CD14-positive monocyte (primary cell): Measurements from ENCODE around the gene GH2. TPM values are rescaled to one million over a fixed set of nuclear protein-coding genes. Genes with fewer than 3 reads are reported as not detected.
"Not testable (repeated sequence)": the region's sequence is repeated elsewhere in the genome, so short reads cannot be mapped to it uniquely, and the experiment has no call there.

Experiments
- DNase-seq, 3 donors: peaks; one replicate each; pipeline ENCODE4 v3.0.0-alpha.2; 2011 to 2022
- H2AFZ ChIP-seq: 2 replicates; pipeline ENCODE4 v1.6.0; 2012; ENCODE audit warnings: mild to moderate bottlenecking, low read depth, low read length, inconsistent platforms; ENCODE audit not compliant: insufficient read depth, poor library complexity, severe bottlenecking
- H3K27ac ChIP-seq, 2 donors: 1 replicate in 1 of 2; 2 replicates in 1 of 2; pipeline ENCODE4 v1.5.1; 2012 to 2013; ENCODE audit warnings: low read length in 2 of 2, control low read depth in 1 of 2, inconsistent platforms in 1 of 2, low read depth in 1 of 2, mild to moderate bottlenecking in 1 of 2
- H3K27me3 ChIP-seq, 2 donors: one replicate each; pipeline versions ENCODE4 v1.6.0 to v1.6.1; 2011 to 2013; ENCODE audit warnings: low read length in 2 of 2; ENCODE audit not compliant: control insufficient read depth in 2 of 2, insufficient read depth in 2 of 2
- H3K36me3 ChIP-seq, 2 donors: replicated peaks in 1 of 2; 1 replicate in 1 of 2; 2 replicates in 1 of 2; pipeline versions ENCODE4 v1.5.1 to v1.6.1; 2012 to 2013; ENCODE audit warnings: low read length in 2 of 2, control low read depth in 1 of 2, inconsistent platforms in 1 of 2, mild to moderate bottlenecking in 1 of 2; ENCODE audit not compliant: insufficient read depth in 2 of 2, control insufficient read depth in 1 of 2
- H3K4me1 ChIP-seq, 2 donors: 1 replicate in 1 of 2; 2 replicates in 1 of 2; pipeline versions ENCODE4 v1.5.1 to v1.6.1; 2012 to 2013; ENCODE audit warnings: low read length in 2 of 2, control low read depth in 1 of 2, inconsistent platforms in 1 of 2, mild to moderate bottlenecking in 1 of 2, moderate library complexity in 1 of 2; ENCODE audit not compliant: insufficient read depth in 2 of 2, control insufficient read depth in 1 of 2
- H3K4me2 ChIP-seq: replicated peaks from 2 replicates; pipeline ENCODE3; 2012; ENCODE audit warnings: low read length, moderate library complexity, mild to moderate bottlenecking; ENCODE audit not compliant: poor library complexity, severe bottlenecking; ENCODE audit errors: extremely low read depth
- H3K4me3 ChIP-seq, 3 experiments: fragments of 200-600 bp in 1 of 3; sonication (generic) in 1 of 3; replicated peaks in 1 of 3; 1 replicate in 2 of 3; 2 replicates in 1 of 3; pipeline ENCODE4 v1.5.1; 2011 to 2013; ENCODE audit warnings: low read length in 3 of 3, mild to moderate bottlenecking in 3 of 3, control low read depth in 2 of 3, low read depth in 2 of 3, inconsistent platforms in 1 of 3, moderate library complexity in 1 of 3
- H3K79me2 ChIP-seq: 2 replicates; pipeline ENCODE4 v1.6.0; 2012; ENCODE audit warnings: mild to moderate bottlenecking, control low read depth, inconsistent platforms, low read length, moderate library complexity; ENCODE audit not compliant: insufficient read depth
- H3K9ac ChIP-seq: 2 replicates; pipeline ENCODE4 v1.6.0; 2017; ENCODE audit warnings: low read length, mild to moderate bottlenecking; ENCODE audit not compliant: insufficient read depth, poor library complexity, severe bottlenecking
- H3K9me3 ChIP-seq, 2 donors: replicated peaks in 1 of 2; 1 replicate in 1 of 2; 2 replicates in 1 of 2; pipeline versions ENCODE4 v1.5.1 to v1.6.1; 2012 to 2013; ENCODE audit warnings: low read length in 2 of 2, control low read depth in 1 of 2; ENCODE audit not compliant: control insufficient read depth in 1 of 2, insufficient read depth in 1 of 2
- H4K20me1 ChIP-seq: 2 replicates; pipeline ENCODE4 v1.6.0; 2012; ENCODE audit warnings: mild to moderate bottlenecking, low read length, control low read depth, moderate library complexity; ENCODE audit not compliant: insufficient read depth
- H3K27ac Mint-ChIP-seq, 7 donors: one replicate each; pipeline ENCODE4 v1.8.0; 2020; ENCODE audit warnings: mild to moderate bottlenecking in 7 of 7, mixed read lengths in 7 of 7, moderate library complexity in 6 of 7, inconsistent platforms in 2 of 7
- H3K27me3 Mint-ChIP-seq, 3 donors: one replicate each; pipeline ENCODE4 v1.8.0; 2021 to 2022; ENCODE audit warnings: low read depth in 3 of 3, mild to moderate bottlenecking in 3 of 3, mixed read lengths in 3 of 3, moderate library complexity in 3 of 3, inconsistent platforms in 1 of 3
- H3K36me3 Mint-ChIP-seq, 2 donors: one replicate each; pipeline ENCODE4 v1.8.0; 2020; ENCODE audit warnings: mixed read lengths in 2 of 2, inconsistent platforms in 1 of 2, mild to moderate bottlenecking in 1 of 2
- H3K4me1 Mint-ChIP-seq: one replicate; pipeline ENCODE4 v1.8.0; 2020; ENCODE audit warnings: mild to moderate bottlenecking, mixed read lengths
- H3K4me3 Mint-ChIP-seq, 2 donors: one replicate each; pipeline ENCODE4 v1.8.0; 2020; ENCODE audit warnings: mild to moderate bottlenecking in 2 of 2, mixed read lengths in 2 of 2, moderate library complexity in 1 of 2
- H3K9me3 Mint-ChIP-seq, 7 donors: one replicate each; pipeline ENCODE4 v1.8.0; 2020 to 2022; ENCODE audit warnings: mixed read lengths in 7 of 7, mild to moderate bottlenecking in 6 of 7, moderate library complexity in 6 of 7, inconsistent platforms in 2 of 7
- WGBS: methylation state at CpG from one replicate; pipeline ENCODE4 v1.1.5; 2013; ENCODE audit warnings: missing lambda C conversion rate; ENCODE audit not compliant: insufficient coverage; 5-methylcytosine and 5-hydroxymethylcytosine counted together
- intact Hi-C, 2 donors: fragments of 100-400 bp; cut with micrococcal nuclease; formaldehyde crosslinking; loops; one replicate each; pipeline versions ENCODE4 v1.15.0 to v1.15.1; 2023
- polyA plus RNA-seq, 3 donors: library from polyadenylated mRNA; depleted of rRNA in 1 of 3; unstranded in 2 of 3; stranded (reverse) in 1 of 3; fragments of 300-500 nt in 2 of 3; fragments of >200 nt in 1 of 3; fragmentation: Illumina TruSeq in 2 of 3; gene quantifications; 1 replicate in 2 of 3; 2 replicates in 1 of 3; pipeline ENCODE4 v1.2.3, GENCODE V29; 2012 to 2021

GH2 gene
- polyA plus RNA-seq, 3 donors, result not detected

- intact Hi-C loops, H3K27me3 Mint-ChIP-seq, H3K27ac Mint-ChIP-seq: not testable (repeated sequence)
Observed at GRCh38 chr17:63896524-63897354, 15.0 kb upstream of the GH2 start, which contains the start of gene CSH1. CSH1 (minus strand) TSS chr17:63896574; CDS start chr17:63896511, 63 bp downstream.

GRCh38 chr17:63894821-63895220, 13.1 kb upstream of the GH2 start:
- H3K4me3 Mint-ChIP-seq, H2AFZ ChIP-seq, intact Hi-C loops, H3K27me3 ChIP-seq, H3K9me3 ChIP-seq, H3K4me2 ChIP-seq, H3K36me3 Mint-ChIP-seq, DNase-seq, H3K36me3 ChIP-seq, H3K79me2 ChIP-seq, H3K9me3 Mint-ChIP-seq, H3K27ac Mint-ChIP-seq, H3K4me1 Mint-ChIP-seq, H3K4me1 ChIP-seq, H3K9ac ChIP-seq, H4K20me1 ChIP-seq, H3K4me3 ChIP-seq, H3K27me3 Mint-ChIP-seq, H3K27ac ChIP-seq: not testable (repeated sequence)
- 80% methylated on average over 1 of the region's 10 CpGs for WGBS

More at GRCh38 chr17:63896524-63897354, 15.0 kb upstream of the GH2 start, which contains the start of gene CSH1:
- H3K4me2 ChIP-seq, DNase-seq, H3K36me3 Mint-ChIP-seq, H3K4me3 ChIP-seq, H3K79me2 ChIP-seq, H3K4me1 ChIP-seq, H3K9me3 Mint-ChIP-seq, H2AFZ ChIP-seq, H3K27me3 ChIP-seq, H3K4me1 Mint-ChIP-seq, H4K20me1 ChIP-seq, H3K36me3 ChIP-seq, H3K9ac ChIP-seq, H3K4me3 Mint-ChIP-seq, H3K9me3 ChIP-seq, H3K27ac ChIP-seq: not testable (repeated sequence)
- no CpG with 5 or more reads among the region's 14 CpGs for WGBS

- H4K20me1 ChIP-seq, H3K9ac ChIP-seq, H3K36me3 ChIP-seq, H3K27me3 Mint-ChIP-seq, H3K4me1 Mint-ChIP-seq, H3K4me1 ChIP-seq, H3K27me3 ChIP-seq, H2AFZ ChIP-seq, H3K27ac ChIP-seq, DNase-seq, H3K4me3 Mint-ChIP-seq, H3K79me2 ChIP-seq, intact Hi-C loops, H3K4me2 ChIP-seq, H3K36me3 Mint-ChIP-seq, H3K27ac Mint-ChIP-seq, H3K4me3 ChIP-seq, H3K9me3 ChIP-seq, H3K9me3 Mint-ChIP-seq: not testable (repeated sequence)
- whole genome bisulfite sequencing, result 83% methylated on average over 1 of the region's 3 CpGs
Observed at GRCh38 chr17:63894021-63894420, 12.3 kb upstream of the GH2 start.
